Erythroblast (primary cell): ENCODE results near the gene NGRN.

Source experiments
- GATA1 ChIP-seq: IDR thresholded peaks from 2 replicates; pipeline ENCODE4 v1.6.1; 2011; ENCODE audit warnings: low read depth, mild to moderate bottlenecking, control low read depth, low read length, moderate library complexity
- POLR2A ChIP-seq: IDR thresholded peaks from 2 replicates; pipeline ENCODE4 v1.6.1; 2011; ENCODE audit warnings: mild to moderate bottlenecking, low read length

GRCh38 chr15:90241343-90242192 is 23.9 kb upstream of the NGRN start:
- no peak for TF ChIP-seq POLR2A
- no peak for TF ChIP-seq GATA1
